A549 (cell line): ENCODE data around the gene CCNE1. TPM values are rescaled to one million over a fixed set of nuclear protein-coding genes. Genes with fewer than 3 reads are reported as not detected.

Experiments
- ATAC-seq, 2 experiments: fragments of 200-7000 bp in 1 of 2; fragments of >200 bp in 1 of 2; cut with Nextera tagmentation in 1 of 2; cut with Tn5 transposase in 1 of 2; 3 replicates each; pipeline versions ENCODE4 v1.8.0 to v1.9.1; 2018 to 2020; ENCODE audit warnings: mild to moderate bottlenecking in 1 of 2, moderate library complexity in 1 of 2
- CTCF ChIA-PET: fragments of 300-600 bp; sonication (Branson Sonifier 250); formaldehyde crosslinking; extraction: SDS; loops from one replicate; lab custom pipeline; 2021; ENCODE audit warnings: antibody characterized with exemption, inconsistent platforms; lab: Yijun Ruan, JAX
- POLR2A ChIA-PET: fragments of 350-600 bp; formaldehyde crosslinking; extraction: SDS; loops from one replicate; lab custom pipeline; 2021; ENCODE audit warnings: antibody characterized with exemption, inconsistent platforms; lab: Yijun Ruan, JAX
- DNase-seq, 2 experiments: peaks; one replicate each; pipeline versions ENCODE4 v3.0.0 to v3.0.0-alpha.2; 2011 to 2016; ENCODE audit warnings: low read depth in 1 of 2, low spot score in 1 of 2
- FAIRE-seq: peaks from 2 replicates; lab custom pipeline; 2011; peaks lifted over from hg19 to GRCh38; lab: Jason Lieb, UNC
- H3K27ac ChIP-seq, 2 experiments: fragments of >200 bp; sonication (Bioruptor Twin); formaldehyde crosslinking; 3 replicates each; pipeline ENCODE4 v1.5.1; 2016 to 2017
- H3K4me1 ChIP-seq: fragments of >200 bp; sonication (Bioruptor Twin); formaldehyde crosslinking; 3 replicates; pipeline ENCODE4 v1.6.1; 2016
- H3K4me2 ChIP-seq: fragments of >200 bp; sonication (Bioruptor Twin); formaldehyde crosslinking; 3 replicates; pipeline ENCODE4 v1.6.1; 2016
- H3K4me3 ChIP-seq: fragments of >200 bp; sonication (Bioruptor Twin); formaldehyde crosslinking; 3 replicates; pipeline ENCODE4 v1.5.1; 2016
- H3K9me3 ChIP-seq: fragments of >200 bp; sonication (Bioruptor Twin); formaldehyde crosslinking; 3 replicates; pipeline ENCODE4 v1.6.1; 2016
- ATOH8 ChIP-seq: fragments of 250-450 bp; sonication (Bioruptor Pico); IDR thresholded peaks from 2 replicates; pipeline ENCODE4 v1.5.0; 2020; ENCODE audit warnings: low read depth, mild to moderate bottlenecking, moderate library complexity
- BCL3 ChIP-seq: fragments of >200 bp; sonication (Bioruptor Twin); formaldehyde crosslinking; IDR thresholded peaks from 3 replicates; pipeline ENCODE4 v1.6.1; 2016
- BHLHE40 ChIP-seq: IDR thresholded peaks from 2 replicates; pipeline ENCODE4 v1.6.1; 2012; ENCODE audit warnings: low read depth, low read length, inconsistent platforms
- CBX8 ChIP-seq: fragments of 200-600 bp; sonication (generic); IDR thresholded peaks from 2 replicates; pipeline ENCODE4 v1.6.1; 2016
- CEBPB ChIP-seq, 2 experiments: fragments of >200 bp in 1 of 2; sonication (Bioruptor Twin) in 1 of 2; formaldehyde crosslinking in 1 of 2; IDR thresholded peaks; 2 replicates each; pipeline ENCODE4 v1.6.1; 2012 to 2016
- CHD4 ChIP-seq: fragments of 200-600 bp; sonication (generic); IDR thresholded peaks from 2 replicates; pipeline ENCODE4 v1.6.1; 2016; ENCODE audit warnings: antibody characterized with exemption, mild to moderate bottlenecking, borderline replicate concordance
- CTCF ChIP-seq: fragments of >200 bp; sonication (Bioruptor Twin); formaldehyde crosslinking; IDR thresholded peaks from 3 replicates; pipeline ENCODE4 v1.5.1; 2016
- ELK1 ChIP-seq: fragments of 150-350 bp; IDR thresholded peaks from 2 replicates; pipeline ENCODE4 v1.6.1; 2014; ENCODE audit warnings: low read depth, mild to moderate bottlenecking, low read length
- ESRRA ChIP-seq: fragments of 150-350 bp; IDR thresholded peaks from 2 replicates; pipeline ENCODE4 v1.6.1; 2014; ENCODE audit warnings: mild to moderate bottlenecking, low read length, borderline replicate concordance
- GATA3 ChIP-seq: IDR thresholded peaks from 2 replicates; pipeline ENCODE4 v1.6.1; 2012; ENCODE audit warnings: borderline replicate concordance
- JUNB ChIP-seq: fragments of >200 bp; sonication (Bioruptor Twin); formaldehyde crosslinking; IDR thresholded peaks from 2 replicates; pipeline ENCODE4 v1.6.1; 2016
- KDM1A ChIP-seq: fragments of 200-600 bp; sonication (generic); IDR thresholded peaks from 2 replicates; pipeline ENCODE4 v1.6.1; 2016; ENCODE audit warnings: low read depth, mild to moderate bottlenecking
- MAZ ChIP-seq: fragments of 150-350 bp; IDR thresholded peaks from 2 replicates; pipeline ENCODE4 v1.6.1; 2014; ENCODE audit warnings: antibody characterized with exemption, low read depth, low read length, borderline replicate concordance
- NFE2L2 ChIP-seq: fragments of 150-350 bp; conservative IDR thresholded peaks from 2 replicates; pipeline ENCODE4 v1.6.1; 2014; ENCODE audit warnings: low read length
- PBX3 ChIP-seq: IDR thresholded peaks from 2 replicates; pipeline ENCODE4 v1.6.1; 2012
- PHF8 ChIP-seq: fragments of 200-600 bp; sonication (generic); IDR thresholded peaks from 2 replicates; pipeline ENCODE4 v1.6.1; 2016; ENCODE audit warnings: low read depth, mild to moderate bottlenecking, antibody characterized with exemption, moderate library complexity, borderline replicate concordance
- POLR2A ChIP-seq: IDR thresholded peaks from 2 replicates; pipeline ENCODE4 v1.6.1; 2012; ENCODE audit warnings: mild to moderate bottlenecking, low read length
- REST ChIP-seq: fragments of 200-600 bp; sonication (generic); IDR thresholded peaks from 2 replicates; pipeline ENCODE4 v1.6.1; 2016; ENCODE audit warnings: antibody characterized with exemption, mild to moderate bottlenecking, moderate library complexity
- RFX5 ChIP-seq: fragments of 450-650 bp; IDR thresholded peaks from 2 replicates; pipeline ENCODE4 v1.7.1; 2014; ENCODE audit warnings: antibody characterized with exemption, mild to moderate bottlenecking, moderate library complexity
- SMC3 ChIP-seq: fragments of >200 bp; sonication (Bioruptor Twin); formaldehyde crosslinking; IDR thresholded peaks from 3 replicates; pipeline ENCODE4 v1.6.1; 2018; ENCODE audit warnings: inconsistent platforms
- ZC3H11A ChIP-seq: fragments of 450-650 bp; IDR thresholded peaks from 2 replicates; pipeline ENCODE4 v1.6.1; 2014; ENCODE audit warnings: antibody characterized with exemption, mild to moderate bottlenecking
- ZNF302 ChIP-seq: fragments of 250-450 bp; sonication (Bioruptor Pico); IDR thresholded peaks from 2 replicates; pipeline ENCODE4 v1.9.0; 2021; ENCODE audit warnings: inconsistent platforms, mild to moderate bottlenecking, moderate library complexity
- WGBS: methylation state at CpG from one replicate; pipeline ENCODE4 v1.1.6; 2017; ENCODE audit errors: missing lambda C conversion rate; 5-methylcytosine and 5-hydroxymethylcytosine counted together
- polyA plus RNA-seq, 4 experiments: library from polyadenylated mRNA; depleted of rRNA in 3 of 4; stranded (reverse); fragments of >200 nt; fragmentation: RNase III in 1 of 4; extraction: RNeasy Plus Mini Kit Qiagen cat#74134 plus additional on column Dnase treatment in 1 of 4; gene quantifications; 2 replicates in 3 of 4; 3 replicates in 1 of 4; pipeline ENCODE4 v1.2.3, GENCODE V29; 2011 to 2017

CCNE1 gene
- polyA plus RNA-seq, 2 of the 4 experiments (the other 2 are of a cell fraction): 18.3 to 25.2 TPM

GRCh38 chr19:29767039-29767735 lies 44.6 kb upstream of the CCNE1 start:
- no peak for TF ChIP-seq SMC3
- no peak for TF ChIP-seq BHLHE40
- no peak for TF ChIP-seq PHF8
- TF ChIP-seq ESRRA: no peak
- no peak for TF ChIP-seq CEBPB (IDR thresholded peaks at IDR 0.05)
- TF ChIP-seq RFX5: no peak
- Histone ChIP-seq H3K4me2 (no peak overlapping the region), H3K9me3 (no peaks in the 10 kb centered on the region), H3K4me3 (no peak overlapping the region), H3K27ac (no peak overlapping the region), H3K4me1 (peaks cover 3% of the 10 kb centered on the region; the same call in 1 of the 3 replicates)
- DNase-seq (no peak), FAIRE-seq (no peak), ATAC-seq (no peak)
- ChIA-PET CTCF (interaction anchor here (0.6 to 14.8 kb wide), 11 partner anchors 9 to 197 kb away, joined by 3 to 243 read pairs (median 38); no protein-coding TSS in a partner anchor), POLR2A (interaction anchor here (0.5 to 1.4 kb wide), 2 partner anchors 78 to 117 kb away, joined by 3 to 4 read pairs; no protein-coding TSS in a partner anchor)
- 35% methylated on average over 8 of the region's 8 CpGs for WGBS

GRCh38 chr19:29768166-29768565 lies 43.6 kb upstream of the CCNE1 start:
- H3K27ac ChIP-seq: no peak overlapping the region
- CTCF ChIA-PET: interaction anchor here (2.7 to 14.8 kb wide), 8 partner anchors 10 to 105 kb away, joined by 8 to 243 read pairs (median 46); no protein-coding TSS in a partner anchor
- TF ChIP-seq PBX3 (no peak), PHF8 (no peak), REST (no peak), CBX8 (no peak), GATA3 (no peak), POLR2A (no peak)
- TF ChIP-seq, all 56 proteins: peak for 0
- no peak for ATAC-seq
- peaks cover 3% of the 10 kb centered on the region; the same call in 1 of the 3 replicates for H3K4me1 ChIP-seq
- H3K4me3 ChIP-seq: no peak overlapping the region
- WGBS: 58% methylated on average over 10 of the region's 10 CpGs
- no peak for FAIRE-seq
- DNase-seq: no peak
- H3K9me3 ChIP-seq: no peaks in the 10 kb centered on the region
- no peak overlapping the region for H3K4me2 ChIP-seq
- POLR2A ChIA-PET: interaction anchor here (1.4 kb wide), 1 partner anchor 77 kb away, joined by 3 read pairs; no protein-coding TSS in a partner anchor

- TF ChIP-seq ATOH8 (CRISPR knock-in tag) (no peak), KDM1A (no peak), CHD4 (no peak), ZC3H11A (no peak), NFE2L2 (no peak), JUNB (no peak), ESRRA (no peak), CTCF (no peak), MAZ (no peak), ELK1 (no peak), BCL3 (no peak), ZNF302 (CRISPR knock-in tag) (no peak)
- ATAC-seq (no peak), DNase-seq (no peak), FAIRE-seq (no peak)
- H3K27ac ChIP-seq: no peak overlapping the region
- no peak overlapping the region for H3K4me2 ChIP-seq
- no peaks in the 10 kb centered on the region for H3K9me3 ChIP-seq
- no peak overlapping the region for H3K4me3 ChIP-seq
- H3K4me1 ChIP-seq: peaks cover 3% of the 10 kb centered on the region; the same call in 1 of the 3 replicates
- 78% methylated on average over 8 of the region's 8 CpGs for whole genome bisulfite sequencing
- ChIA-PET POLR2A (no interaction called here), CTCF (interaction anchor here (1.0 to 14.8 kb wide), 17 partner anchors 11 to 880 kb away, joined by 3 to 243 read pairs (median 11); no protein-coding TSS in a partner anchor)
These were observed 41.8 kb upstream of the CCNE1 start for GRCh38 chr19:29769997-29770396.
